ENCODE data around the gene TRIM63.

Gene TRIM63

DNA sequence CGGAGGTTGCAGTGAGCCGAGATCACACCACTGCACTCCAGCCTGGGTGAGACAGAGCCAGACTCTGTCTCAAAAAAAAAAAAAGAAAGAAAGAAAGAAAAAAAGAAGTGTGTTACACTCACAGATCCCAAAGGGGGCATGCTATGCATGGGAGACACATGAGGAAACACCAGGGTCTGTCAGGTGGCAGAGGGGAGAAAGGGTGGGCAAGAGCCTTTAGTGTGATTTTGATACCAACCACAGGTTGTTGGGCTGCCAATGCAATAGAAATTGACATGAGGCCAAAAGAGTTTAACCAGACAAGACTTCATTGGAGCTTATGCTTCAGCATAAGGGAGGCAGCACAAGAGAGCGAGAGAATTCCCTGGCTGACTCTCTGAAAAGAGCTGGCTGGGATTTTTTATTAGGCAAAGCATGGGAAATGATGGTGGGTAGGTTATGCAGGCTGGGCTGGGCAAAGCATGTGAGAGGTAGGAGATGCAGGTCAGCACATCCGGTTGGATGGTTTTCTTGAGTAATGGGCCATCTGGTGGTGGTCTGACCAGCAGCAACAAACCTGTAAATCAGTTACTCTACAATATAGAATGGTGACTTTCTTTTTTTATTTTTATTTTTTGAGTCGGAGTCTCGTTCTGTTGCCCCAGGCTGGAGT lies 57.5 kb downstream of the TRIM63 start:
- no peaks in the 10 kb centered on the region for H3K36me3 ChIP-seq (ENCODE audit: control insufficient read depth, insufficient read depth, low read length)
- DNase-seq (ENCODE audit: extremely low read depth, insufficient read length) = no peak
- no peak overlapping the region for H3K4me3 ChIP-seq (replicated peaks; ENCODE audit: low read depth, low read length)
- H3K27me3 ChIP-seq (replicated peaks; ENCODE audit: control insufficient read depth, insufficient read depth, low read length) = no peaks in the 10 kb centered on the region; the same call in 1 of the 2 replicates
- TF ChIP-seq, protein P1, sequence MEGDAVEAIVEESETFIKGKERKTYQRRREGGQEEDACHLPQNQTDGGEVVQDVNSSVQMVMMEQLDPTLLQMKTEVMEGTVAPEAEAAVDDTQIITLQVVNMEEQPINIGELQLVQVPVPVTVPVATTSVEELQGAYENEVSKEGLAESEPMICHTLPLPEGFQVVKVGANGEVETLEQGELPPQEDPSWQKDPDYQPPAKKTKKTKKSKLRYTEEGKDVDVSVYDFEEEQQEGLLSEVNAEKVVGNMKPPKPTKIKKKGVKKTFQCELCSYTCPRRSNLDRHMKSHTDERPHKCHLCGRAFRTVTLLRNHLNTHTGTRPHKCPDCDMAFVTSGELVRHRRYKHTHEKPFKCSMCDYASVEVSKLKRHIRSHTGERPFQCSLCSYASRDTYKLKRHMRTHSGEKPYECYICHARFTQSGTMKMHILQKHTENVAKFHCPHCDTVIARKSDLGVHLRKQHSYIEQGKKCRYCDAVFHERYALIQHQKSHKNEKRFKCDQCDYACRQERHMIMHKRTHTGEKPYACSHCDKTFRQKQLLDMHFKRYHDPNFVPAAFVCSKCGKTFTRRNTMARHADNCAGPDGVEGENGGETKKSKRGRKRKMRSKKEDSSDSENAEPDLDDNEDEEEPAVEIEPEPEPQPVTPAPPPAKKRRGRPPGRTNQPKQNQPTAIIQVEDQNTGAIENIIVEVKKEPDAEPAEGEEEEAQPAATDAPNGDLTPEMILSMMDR (IDR thresholded peaks at IDR 0.05; ENCODE audit: insufficient read depth, low read length, poor library complexity, severe bottlenecking) = peak; percentile 20

DNA sequence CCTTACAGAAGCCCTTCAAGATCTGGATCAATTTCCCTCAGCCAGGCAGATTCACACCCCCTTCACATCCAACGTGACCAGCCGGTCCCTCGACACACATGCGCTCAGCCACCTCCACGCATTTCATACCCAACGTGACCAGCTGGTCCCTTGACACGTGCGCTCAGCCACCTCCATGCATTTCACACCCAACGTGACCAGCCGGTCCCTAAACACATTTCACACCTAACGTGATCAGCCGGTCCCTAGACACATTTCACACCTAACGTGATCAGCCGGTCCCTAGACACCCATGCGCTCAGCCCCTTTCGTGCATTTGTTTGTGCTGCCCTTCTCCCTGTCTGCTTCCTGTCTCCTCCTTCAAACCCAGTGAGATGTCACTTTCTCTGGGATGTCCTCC lies 60.7 kb downstream of the TRIM63 start:
- TF ChIP-seq, protein P1 (IDR thresholded peaks at IDR 0.05; ENCODE audit: insufficient read depth, low read length, poor library complexity, severe bottlenecking) = no peak
- Histone ChIP-seq H3K27me3 (replicated peaks; ENCODE audit: control insufficient read depth, insufficient read depth, low read length) (no peaks in the 10 kb centered on the region; the same call in 1 of the 2 replicates), H3K36me3 (ENCODE audit: control insufficient read depth, insufficient read depth, low read length) (no peaks in the 10 kb centered on the region), H3K4me3 (replicated peaks; ENCODE audit: low read depth, low read length) (no peak overlapping the region)
- DNase-seq (ENCODE audit: extremely low read depth, insufficient read length) = no peak

DNA sequence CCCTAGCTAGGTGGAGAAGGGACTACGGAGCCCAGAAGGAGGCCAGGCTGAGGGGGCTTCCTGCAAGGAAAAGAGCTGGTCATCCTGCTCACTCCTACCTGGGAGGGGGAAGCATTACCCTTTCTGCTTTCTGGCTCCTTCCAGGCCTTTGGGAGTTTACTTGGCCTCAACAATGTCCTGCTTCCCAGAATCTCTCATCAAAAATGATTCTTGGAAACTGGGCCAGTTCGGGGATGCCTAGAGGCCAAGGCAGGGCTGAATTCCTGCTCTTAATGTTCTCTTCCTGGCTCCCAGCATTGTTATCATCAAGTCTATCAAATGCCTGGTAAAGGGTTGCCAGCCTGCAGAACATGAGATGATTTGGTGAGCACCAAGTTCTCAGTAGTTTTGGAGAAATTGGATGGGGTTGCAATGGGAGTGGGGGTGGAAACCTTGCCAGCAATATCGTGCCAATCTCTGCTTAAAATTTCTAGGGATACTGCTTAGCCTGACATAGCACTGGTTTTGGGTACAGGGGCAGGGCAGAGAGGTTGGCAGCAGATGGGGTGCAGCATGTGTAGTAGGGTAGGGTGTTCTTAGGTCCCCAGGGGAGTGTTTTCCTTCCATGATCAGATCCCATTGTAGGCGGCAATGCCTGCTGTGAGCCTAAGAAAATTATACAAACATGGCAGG lies 61.9 kb downstream of the TRIM63 start:
- no peaks in the 10 kb centered on the region; the same call in none of the 2 replicates for H3K27me3 ChIP-seq (replicated peaks; ENCODE audit: control insufficient read depth, insufficient read depth, low read length)
- DNase-seq (ENCODE audit: extremely low read depth, insufficient read length) = no peak
- H3K36me3 ChIP-seq (ENCODE audit: control insufficient read depth, insufficient read depth, low read length) = no peaks in the 10 kb centered on the region
- TF ChIP-seq, protein P1 (IDR thresholded peaks at IDR 0.05; ENCODE audit: insufficient read depth, low read length, poor library complexity, severe bottlenecking) = no peak
- no peak overlapping the region for H3K4me3 ChIP-seq (replicated peaks; ENCODE audit: low read depth, low read length)

DNA sequence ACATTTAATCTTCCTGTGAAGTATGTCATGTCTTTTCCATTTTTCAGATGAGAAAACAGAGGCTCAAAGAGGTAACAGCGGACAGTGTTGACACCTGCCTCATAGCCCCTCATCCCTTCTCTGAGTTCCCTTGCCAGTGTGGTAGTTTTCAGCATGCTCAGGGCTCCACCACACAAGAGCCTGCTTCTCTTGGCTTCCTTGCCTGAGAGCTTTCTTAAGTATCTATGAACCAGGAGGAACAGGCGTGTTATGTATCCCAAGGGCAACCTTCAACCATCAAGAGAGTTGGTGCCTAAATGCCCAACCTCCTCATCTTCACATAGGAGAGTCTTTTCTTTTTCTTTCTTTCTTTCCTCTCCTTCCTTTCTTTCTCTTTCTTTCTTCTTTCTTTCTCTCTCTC lies 63.7 kb downstream of the TRIM63 start:
- TF ChIP-seq, protein P1 (IDR thresholded peaks at IDR 0.05; ENCODE audit: insufficient read depth, low read length, poor library complexity, severe bottlenecking) = no peak
- H3K36me3 ChIP-seq (ENCODE audit: control insufficient read depth, insufficient read depth, low read length) = no peaks in the 10 kb centered on the region
- H3K4me3 ChIP-seq (replicated peaks; ENCODE audit: low read depth, low read length) = no peak overlapping the region
- H3K27me3 ChIP-seq (replicated peaks; ENCODE audit: control insufficient read depth, insufficient read depth, low read length) = no peaks in the 10 kb centered on the region; the same call in none of the 2 replicates
- no peak for DNase-seq (ENCODE audit: extremely low read depth, insufficient read length)

DNA sequence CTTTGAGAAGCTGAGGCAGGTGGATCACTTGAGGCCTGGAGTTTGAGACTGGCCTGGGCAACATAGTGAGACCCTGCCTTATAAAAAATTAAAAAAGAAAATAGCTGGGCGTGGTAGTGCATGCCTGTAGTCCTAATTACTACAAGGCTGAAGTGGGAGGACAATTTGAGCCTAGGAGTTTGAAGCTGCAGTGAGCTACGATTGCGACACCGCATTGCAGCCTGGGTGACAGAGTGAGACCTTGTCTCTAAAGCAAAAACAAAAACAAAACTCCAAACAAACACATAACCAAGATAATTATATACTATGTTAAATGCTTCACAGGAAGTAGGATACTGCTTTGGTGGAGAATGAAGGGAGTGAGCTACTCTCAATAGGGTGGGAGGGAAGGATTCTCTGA lies 64.2 kb downstream of the TRIM63 start:
- DNase-seq (ENCODE audit: extremely low read depth, insufficient read length) = no peak
- Histone ChIP-seq H3K4me3 (replicated peaks; ENCODE audit: low read depth, low read length) (no peak overlapping the region), H3K27me3 (replicated peaks; ENCODE audit: control insufficient read depth, insufficient read depth, low read length) (no peaks in the 10 kb centered on the region; the same call in none of the 2 replicates), H3K36me3 (ENCODE audit: control insufficient read depth, insufficient read depth, low read length) (no peaks in the 10 kb centered on the region)
- TF ChIP-seq, protein P1 (IDR thresholded peaks at IDR 0.05; ENCODE audit: insufficient read depth, low read length, poor library complexity, severe bottlenecking) = no peak

Measured in GM06990 (cell line).